Heart left ventricle (tissue), 16 donors: Measurements from ENCODE around the gene ISLR. TPM values are rescaled to one million over a fixed set of nuclear protein-coding genes. Genes with fewer than 3 reads are reported as not detected.

ENCODE experiments used
- ATAC-seq, 4 donors: fragments of 200-7000 bp; cut with Tn5 transposase; one replicate each; pipeline ENCODE4 v1.9.1; 2020 to 2022; ENCODE audit warnings: moderate library complexity in 4 of 4, mild to moderate bottlenecking in 3 of 4, moderate number of reproducible peaks in 1 of 4
- DNase-seq, 5 donors: peaks; one replicate each; pipeline ENCODE4 v3.0.0-alpha.2; 2020
- H3K27ac ChIP-seq, 12 donors: fragments of 200-600 bp; sonication (generic) in 4 of 12; one replicate each; pipeline versions ENCODE4 v1.5.0 to v1.8.0; 2016 to 2022; ENCODE audit warnings: mild to moderate bottlenecking in 2 of 12
- H3K27me3 ChIP-seq, 9 donors: fragments of 200-600 bp; sonication (generic) in 2 of 9; one replicate each; pipeline versions ENCODE4 v1.5.1 to v1.8.0; 2016 to 2022; ENCODE audit warnings: mild to moderate bottlenecking in 3 of 9
- H3K36me3 ChIP-seq, 9 donors: fragments of 200-600 bp; sonication (generic) in 2 of 9; one replicate each; pipeline versions ENCODE4 v1.5.0 to v1.8.0; 2018 to 2022; ENCODE audit warnings: mild to moderate bottlenecking in 2 of 9
- H3K4me1 ChIP-seq, 12 donors: fragments of 200-600 bp; sonication (generic) in 4 of 12; one replicate each; pipeline versions ENCODE4 v1.5.0 to v1.8.0; 2016 to 2022; ENCODE audit warnings: mild to moderate bottlenecking in 3 of 12
- H3K4me3 ChIP-seq, 12 donors: fragments of 200-600 bp; sonication (generic) in 4 of 12; one replicate each; pipeline versions ENCODE4 v1.5.0 to v1.8.0; 2017 to 2022; ENCODE audit warnings: mild to moderate bottlenecking in 9 of 12, moderate library complexity in 4 of 12
- H3K9me3 ChIP-seq, 12 donors: fragments of 200-600 bp; sonication (generic) in 4 of 12; one replicate each; pipeline versions ENCODE4 v1.5.0 to v1.8.0; 2016 to 2022; ENCODE audit warnings: mild to moderate bottlenecking in 1 of 12
- POLR2A ChIP-seq, 2 donors: fragments of 450-650 bp; IDR thresholded peaks; one replicate each; pipeline ENCODE4 v1.6.1; 2017; ENCODE audit warnings: antibody characterized with exemption in 2 of 2, mild to moderate bottlenecking in 2 of 2, moderate library complexity in 2 of 2
- whole genome bisulfite sequencing, 4 donors: extraction: QIAGEN DNeasy Blood & Tissue Kit in 2 of 4; methylation state at CpG; one replicate each; pipeline versions ENCODE4 v1.1.5 to v1.1.7; 2013 to 2018; 5-methylcytosine and 5-hydroxymethylcytosine counted together
- intact Hi-C, 10 donors: fragments of 100-400 bp; cut with DNase I; formaldehyde crosslinking; loops; one replicate each; pipeline versions ENCODE4 v1.11.1 to v1.14.2; 2022
- polyA plus RNA-seq, 2 donors: library from polyadenylated mRNA; stranded (reverse); fragments of 200-250 nt; gene quantifications; one replicate each; pipeline ENCODE4 v1.2.3, GENCODE V29; 2013
- total RNA-seq, 9 donors: library from RNA; depleted of rRNA in 2 of 9; stranded (reverse); fragments of >200 nt in 2 of 9; fragmentation: NEBNext Ultra II Directional in 3 of 9; extraction: Animal tissue kit (Norgen Biotek cat#: 25700) in 3 of 9; gene quantifications; one replicate each; pipeline versions ENCODE4 v1.1.0 to v1.2.4, GENCODE V29; 2016 to 2023
- TF ChIP-seq, protein P1 (sequence below), 12 donors: fragments of 200-600 bp; sonication (generic) in 4 of 12; IDR thresholded peaks; one replicate each; pipeline versions ENCODE4 v1.5.0 to v1.8.0; 2018 to 2022; ENCODE audit warnings: antibody characterized with exemption in 12 of 12, mild to moderate bottlenecking in 5 of 12
- donor health status: ischemic (EF 13 %, LVEDD 7.1; RV severe dilation, severe dysfunction).
- donor health status: healthy with polysubstance abuse.
- donor health status: DM: no; HTN: yes; CAD: no.
- donor health status: DM: no; HTN: no; CAD: no.
- donor health status: ischemic (EF 25% LVEDD 6.9; RV normal size, moderate dysfunction).
- donor health status: ischemic (EF 25% LVEDD 5.7; RV mildly dilated, moderate dysfunction).
- donor health status: healthy.
- donor health status: DM: yes; HTN: yes; CAD: no.
- donor health status: ischemic (EF 35%, LVEDD 5.7; RV mildly dilated, moderate dysfunction).
- donor health status: nonischemic (EF 11% LVEDD 7.7; RV severe dilation, severe dysfunction).
- donor health status: DM: yes; HTN: yes; CAD: no.
- donor health status: PGD.
- donor health status: ischemic (EF 29% LVEDD 5.4; RV normal size, mild dysfunction).
- donor health status: nonischemic (EF 23%, LVEDD 6.1; RV moderate dilation, normal function).

ISLR gene
- total and polyA plus RNA-seq, 11 donors = 5.1 to 32.3 (median 16.6) TPM

- H3K9me3 ChIP-seq = no peaks in the 10 kb centered on the region
- DNase-seq = peak in 1 of 5 donors; percentile 8
- peaks cover 0 to 20% (median 6%) of the 10 kb centered on the region in 12 donors for H3K4me1 ChIP-seq
- peak overlapping the region in 1 of 12 donors; percentile 2 for H3K27ac ChIP-seq
- no peak overlapping the region for H3K4me3 ChIP-seq
- WGBS, 4 donors = 45 to 59% (median 51%) methylated on average over 7 of the region's 7 CpGs
- TF ChIP-seq, protein P1, sequence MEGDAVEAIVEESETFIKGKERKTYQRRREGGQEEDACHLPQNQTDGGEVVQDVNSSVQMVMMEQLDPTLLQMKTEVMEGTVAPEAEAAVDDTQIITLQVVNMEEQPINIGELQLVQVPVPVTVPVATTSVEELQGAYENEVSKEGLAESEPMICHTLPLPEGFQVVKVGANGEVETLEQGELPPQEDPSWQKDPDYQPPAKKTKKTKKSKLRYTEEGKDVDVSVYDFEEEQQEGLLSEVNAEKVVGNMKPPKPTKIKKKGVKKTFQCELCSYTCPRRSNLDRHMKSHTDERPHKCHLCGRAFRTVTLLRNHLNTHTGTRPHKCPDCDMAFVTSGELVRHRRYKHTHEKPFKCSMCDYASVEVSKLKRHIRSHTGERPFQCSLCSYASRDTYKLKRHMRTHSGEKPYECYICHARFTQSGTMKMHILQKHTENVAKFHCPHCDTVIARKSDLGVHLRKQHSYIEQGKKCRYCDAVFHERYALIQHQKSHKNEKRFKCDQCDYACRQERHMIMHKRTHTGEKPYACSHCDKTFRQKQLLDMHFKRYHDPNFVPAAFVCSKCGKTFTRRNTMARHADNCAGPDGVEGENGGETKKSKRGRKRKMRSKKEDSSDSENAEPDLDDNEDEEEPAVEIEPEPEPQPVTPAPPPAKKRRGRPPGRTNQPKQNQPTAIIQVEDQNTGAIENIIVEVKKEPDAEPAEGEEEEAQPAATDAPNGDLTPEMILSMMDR (IDR thresholded peaks at IDR 0.05) = no peak
- no peak for TF ChIP-seq POLR2A (IDR thresholded peaks at IDR 0.05)
- H3K36me3 ChIP-seq = no peaks in the 10 kb centered on the region
- no peak for ATAC-seq
- intact Hi-C loops = no loop called here
- H3K27me3 ChIP-seq = peaks cover 0 to 6% (median 0%) of the 10 kb centered on the region in 9 donors
Measured at GRCh38 chr15:74213858-74214284, 40.4 kb downstream of the ISLR start.

GRCh38 chr15:74214324-74215021 lies 41.0 kb downstream of the ISLR start:
- DNase-seq (peak in 1 of 5 donors; percentile 6), ATAC-seq (no peak)
- intact Hi-C loops = no loop called here
- WGBS, 4 donors = 73 to 86% (median 77%) methylated on average over 6 of the region's 6 CpGs
- TF ChIP-seq, protein P1 (IDR thresholded peaks at IDR 0.05) = no peak
- TF ChIP-seq POLR2A (IDR thresholded peaks at IDR 0.05) = no peak
- peak overlapping the region in 1 of 12 donors; percentile 2 for H3K27ac ChIP-seq
- H3K36me3 ChIP-seq = no peaks in the 10 kb centered on the region
- no peak overlapping the region for H3K4me3 ChIP-seq
- H3K27me3 ChIP-seq = peaks cover 0 to 6% (median 0%) of the 10 kb centered on the region in 9 donors
- peaks cover 0 to 20% (median 5%) of the 10 kb centered on the region in 12 donors for H3K4me1 ChIP-seq
- H3K9me3 ChIP-seq = no peaks in the 10 kb centered on the region

- intact Hi-C loops = no loop called here
- WGBS, 4 donors = 91 to 94% (median 92%) methylated on average over 8 of the region's 8 CpGs
- Histone ChIP-seq H3K4me3 (no peak overlapping the region), H3K27ac (no peak overlapping the region), H3K4me1 (peaks cover 0 to 9% (median 0%) of the 10 kb centered on the region in 12 donors), H3K36me3 (no peaks in the 10 kb centered on the region), H3K9me3 (no peaks in the 10 kb centered on the region), H3K27me3 (peaks cover 0 to 6% (median 0%) of the 10 kb centered on the region in 9 donors)
- no peak for TF ChIP-seq POLR2A (IDR thresholded peaks at IDR 0.05)
- TF ChIP-seq, protein P1 (IDR thresholded peaks at IDR 0.05) = no peak
- no peak for DNase-seq
- no peak for ATAC-seq
Measured at GRCh38 chr15:74215958-74216357, 42.4 kb downstream of the ISLR start.

DNA sequence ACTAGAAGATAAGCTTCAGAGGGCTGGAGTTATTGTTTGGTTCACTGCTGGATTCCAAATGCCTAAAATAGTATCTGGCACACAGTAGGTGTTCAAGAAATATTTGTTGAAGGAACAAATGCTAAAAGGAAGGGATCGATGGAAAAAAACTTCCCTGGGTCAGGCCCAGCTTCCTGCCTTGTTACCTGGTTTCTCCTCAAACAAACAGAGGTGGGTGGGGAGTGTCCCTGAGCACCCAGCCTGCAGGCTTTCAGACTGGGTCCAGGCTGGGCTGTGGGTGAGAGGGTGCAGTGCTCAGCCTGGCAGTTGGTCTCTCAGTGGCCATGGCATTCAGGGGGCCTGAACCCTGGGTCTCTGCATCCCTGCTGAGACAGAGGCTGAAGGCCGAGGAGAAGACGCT lies 43.4 kb downstream of the ISLR start:
- H3K36me3 ChIP-seq = no peaks in the 10 kb centered on the region
- ATAC-seq (no peak), DNase-seq (no peak)
- peaks cover 0 to 9% (median 0%) of the 10 kb centered on the region in 12 donors for H3K4me1 ChIP-seq
- H3K27me3 ChIP-seq = peaks cover 0 to 6% (median 0%) of the 10 kb centered on the region in 9 donors
- H3K9me3 ChIP-seq = no peaks in the 10 kb centered on the region
- intact Hi-C loops = no loop called here
- 83 to 85% (median 83%) methylated on average over 3 of the region's 3 CpGs for WGBS, 4 donors
- no peak overlapping the region for H3K27ac ChIP-seq
- TF ChIP-seq, protein P1 (IDR thresholded peaks at IDR 0.05) = no peak
- no peak for TF ChIP-seq POLR2A (IDR thresholded peaks at IDR 0.05)
- H3K4me3 ChIP-seq = no peak overlapping the region
